Calu3 (cell line): ENCODE measurements around the gene FSIP1. TPM values are rescaled to one million over a fixed set of nuclear protein-coding genes. Genes with fewer than 3 reads are reported as not detected.

Experiments used
- BruUV-seq: library from RNA; stranded (reverse); fragments of 400-500 nt; replicated peaks from 2 replicates; lab custom pipeline; 2021; lab: Mats Ljungman, UMichigan
- CTCF ChIA-PET: fragments of 300-600 bp; sonication (Branson Sonifier 250); formaldehyde crosslinking; loops from one replicate; lab custom pipeline; 2022; ENCODE audit warnings: antibody characterized with exemption; lab: Charles Lee
- DNase-seq: peaks from one replicate; pipeline ENCODE4 v3.0.0; 2022
- H3K27ac Mint-ChIP-seq: one replicate; pipeline ENCODE4 v1.8.0; 2022; ENCODE audit warnings: mixed read lengths; ENCODE audit not compliant: unreplicated experiment
- H3K27me3 Mint-ChIP-seq: one replicate; pipeline ENCODE4 v1.8.0; 2022; ENCODE audit warnings: mixed read lengths; ENCODE audit not compliant: unreplicated experiment
- H3K36me3 Mint-ChIP-seq: one replicate; pipeline ENCODE4 v1.8.0; 2022; ENCODE audit warnings: mild to moderate bottlenecking, moderate library complexity, mixed read lengths; ENCODE audit not compliant: insufficient read depth, unreplicated experiment
- H3K4me1 Mint-ChIP-seq: one replicate; pipeline ENCODE4 v1.8.0; 2022; ENCODE audit warnings: mild to moderate bottlenecking, low read depth, mixed read lengths; ENCODE audit not compliant: unreplicated experiment
- H3K4me3 Mint-ChIP-seq: one replicate; pipeline ENCODE4 v1.8.0; 2022; ENCODE audit warnings: mild to moderate bottlenecking, low read depth, moderate library complexity, mixed read lengths; ENCODE audit not compliant: unreplicated experiment
- H3K9me3 Mint-ChIP-seq: one replicate; pipeline ENCODE4 v1.8.0; 2022; ENCODE audit warnings: low read depth, mixed read lengths; ENCODE audit not compliant: unreplicated experiment
- CTCF ChIP-seq: fragments of 200-600 bp; IDR thresholded peaks from one replicate; pipeline ENCODE4 v1.8.0; 2022; ENCODE audit warnings: antibody characterized with exemption; ENCODE audit not compliant: unreplicated experiment
- intact Hi-C: fragments of 100-400 bp; cut with micrococcal nuclease; formaldehyde crosslinking; loops from one replicate; pipeline ENCODE4 v1.10.0; 2022; ENCODE audit not compliant: unreplicated experiment
- total RNA-seq: library from RNA; stranded (reverse); gene quantifications from 2 replicates; pipeline ENCODE4 v1.2.3, GENCODE V29; 2022

FSIP1 gene
- total RNA-seq, 1 experiment from 2014 or later: 0.28 TPM

DNA sequence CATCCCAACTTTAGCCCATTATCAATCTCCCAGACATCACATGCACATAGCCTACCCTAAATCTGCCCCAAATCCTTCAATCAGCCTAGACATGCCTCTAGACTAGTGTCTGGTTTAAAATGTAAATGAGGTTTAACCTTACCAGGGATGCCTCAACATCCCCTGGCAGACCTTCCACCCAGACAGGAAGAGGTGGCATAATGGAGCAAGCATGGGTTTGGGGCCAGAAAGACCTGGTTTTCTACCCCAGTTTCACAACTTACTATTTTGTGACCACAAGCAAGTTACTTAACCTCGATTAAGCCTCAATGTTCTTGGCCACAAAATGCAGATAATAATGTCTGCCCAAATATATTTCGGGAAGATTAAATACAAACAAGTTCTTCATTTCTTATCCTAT lies 230.1 kb downstream of the FSIP1 start:
- TF ChIP-seq CTCF: no peak
- intact Hi-C loops: no loop called here
- H3K27me3 Mint-ChIP-seq: no peaks in the 10 kb centered on the region
- H3K4me1 Mint-ChIP-seq: no peaks in the 10 kb centered on the region
- no peaks in the 10 kb centered on the region for H3K9me3 Mint-ChIP-seq
- CTCF ChIA-PET: no interaction called here
- no peak overlapping the region for H3K27ac Mint-ChIP-seq
- H3K36me3 Mint-ChIP-seq: no peaks in the 10 kb centered on the region
- no peak overlapping the region for H3K4me3 Mint-ChIP-seq
- BruUV-seq: no TSS peak
- DNase-seq: no peak

- H3K27ac Mint-ChIP-seq: no peak overlapping the region
- CTCF ChIA-PET: no interaction called here
- intact Hi-C loops: no loop called here
Measured at GRCh38 chr15:39551476-39551875, 231.2 kb downstream of the FSIP1 start.

More at GRCh38 chr15:39551476-39551875, 231.2 kb downstream of the FSIP1 start:
- DNase-seq: no peak
- H3K4me3 Mint-ChIP-seq: no peak overlapping the region
- no peaks in the 10 kb centered on the region for H3K27me3 Mint-ChIP-seq
- TF ChIP-seq CTCF: no peak
- H3K36me3 Mint-ChIP-seq: no peaks in the 10 kb centered on the region
- no TSS peak for BruUV-seq
- no peaks in the 10 kb centered on the region for H3K4me1 Mint-ChIP-seq
- H3K9me3 Mint-ChIP-seq: no peaks in the 10 kb centered on the region

Other genes starting within 250 kb of the FSIP1 start
- 81.2 and 199 TPM in 2 replicates for gene THBS1, start 201.8 kb downstream of the FSIP1 start, total RNA-seq
- 7.3 and 10.2 TPM in 2 replicates for gene GPR176, start 137.4 kb upstream of the FSIP1 start, total RNA-seq
- 14.9 and 18.5 TPM in 2 replicates for gene EIF2AK4, start 151.3 kb upstream of the FSIP1 start, total RNA-seq